Gastroesophageal sphincter (tissue), 4 donors: ENCODE data around the gene STEAP3. TPM values are rescaled to one million over a fixed set of nuclear protein-coding genes. Genes with fewer than 3 reads are reported as not detected.

Experiments
- ATAC-seq: fragments of 150-250 bp; one replicate; pipeline ENCODE4 v1.9.1; 2016; ENCODE audit warnings: mild to moderate bottlenecking, moderate library complexity
- H3K27ac ChIP-seq, 4 donors: fragments of 200-600 bp; sonication (generic) in 3 of 4; 1 replicate in 3 of 4; 2 replicates in 1 of 4; pipeline ENCODE4 v1.5.1; 2016 to 2019
- H3K27me3 ChIP-seq: fragments of 200-600 bp; sonication (generic); one replicate; pipeline ENCODE4 v1.5.1; 2019
- H3K36me3 ChIP-seq, 2 donors: fragments of 200-600 bp; sonication (generic); one replicate each; pipeline ENCODE4 v1.5.1; 2019; ENCODE audit warnings: control low read depth in 1 of 2
- H3K4me1 ChIP-seq, 3 donors: fragments of 200-600 bp; sonication (generic); 1 replicate in 2 of 3; 2 replicates in 1 of 3; pipeline ENCODE4 v1.5.1; 2016 to 2019; ENCODE audit warnings: control low read depth in 2 of 3
- H3K4me3 ChIP-seq, 2 donors: fragments of 200-600 bp; sonication (generic); one replicate each; pipeline ENCODE4 v1.5.1; 2019; ENCODE audit warnings: mild to moderate bottlenecking in 1 of 2, moderate library complexity in 1 of 2
- H3K9me3 ChIP-seq, 3 donors: fragments of 200-600 bp; sonication (generic); one replicate each; pipeline ENCODE4 v1.5.1; 2017 to 2019; ENCODE audit warnings: control low read depth in 2 of 3
- EP300 ChIP-seq: sonication (generic); formaldehyde crosslinking; IDR thresholded peaks from one replicate; pipeline ENCODE4 v1.6.1; 2017; ENCODE audit warnings: antibody characterized with exemption, mild to moderate bottlenecking
- POLR2A ChIP-seq, 2 donors: fragments of 450-650 bp; IDR thresholded peaks; one replicate each; pipeline ENCODE4 v1.6.1; 2017; ENCODE audit warnings: antibody characterized with exemption in 2 of 2, mild to moderate bottlenecking in 2 of 2, moderate library complexity in 1 of 2
- POLR2AphosphoS5 ChIP-seq: sonication (generic); formaldehyde crosslinking; IDR thresholded peaks from one replicate; pipeline ENCODE4 v1.6.1; 2017; ENCODE audit warnings: antibody characterized with exemption
- WGBS, 2 donors: methylation state at CpG; one replicate each; pipeline ENCODE4 v1.1.5; 2018; ENCODE audit warnings: low coverage in 1 of 2; 5-methylcytosine and 5-hydroxymethylcytosine counted together
- total RNA-seq, 4 donors: library from RNA; depleted of rRNA; stranded (reverse); fragments of >200 nt; gene quantifications; one replicate each; pipeline ENCODE4 v1.1.0, GENCODE V29; 2016
- TF ChIP-seq, protein P1 (sequence below), 4 experiments: fragments of 200-600 bp in 2 of 4; fragments of 450-650 bp in 2 of 4; sonication (generic) in 1 of 4; IDR thresholded peaks; one replicate each; pipeline ENCODE4 v1.5.1; 2017 to 2019; ENCODE audit warnings: antibody characterized with exemption in 4 of 4, mild to moderate bottlenecking in 2 of 4, moderate library complexity in 2 of 4

Gene STEAP3
- total RNA-seq, 4 donors from 2014 or later: 2.0 to 10.6 (median 4.6) TPM

DNA sequence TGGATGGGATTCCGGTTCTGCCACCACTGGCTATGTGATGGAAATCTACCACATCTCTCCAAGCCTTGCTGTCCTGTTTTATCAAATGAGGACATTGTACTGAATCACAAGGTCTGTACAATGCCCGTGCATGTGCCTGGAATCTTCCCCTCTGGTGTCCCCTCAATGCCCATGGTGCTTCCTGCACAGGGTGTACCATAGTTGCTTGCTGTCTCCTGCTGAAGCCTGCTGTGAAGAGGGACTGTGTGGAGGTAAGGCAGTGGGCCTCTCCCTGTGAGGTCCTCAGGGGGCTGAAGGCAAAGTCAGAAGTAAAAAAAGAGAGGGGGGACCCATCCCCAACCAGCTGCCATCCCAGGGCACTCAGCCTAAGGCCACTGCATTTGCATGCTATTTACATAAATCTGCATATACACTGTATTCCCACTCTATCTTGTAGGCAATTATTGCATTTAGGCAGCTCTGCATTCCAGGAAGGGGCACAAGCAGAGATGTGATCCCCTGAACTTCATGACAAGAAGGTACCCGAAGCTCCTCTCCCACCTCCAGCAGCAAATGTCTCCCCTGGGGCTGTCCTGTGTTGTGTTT lies 9.1 kb upstream of the STEAP3 start:
- TF ChIP-seq EP300: no peak
- TF ChIP-seq, protein P1, sequence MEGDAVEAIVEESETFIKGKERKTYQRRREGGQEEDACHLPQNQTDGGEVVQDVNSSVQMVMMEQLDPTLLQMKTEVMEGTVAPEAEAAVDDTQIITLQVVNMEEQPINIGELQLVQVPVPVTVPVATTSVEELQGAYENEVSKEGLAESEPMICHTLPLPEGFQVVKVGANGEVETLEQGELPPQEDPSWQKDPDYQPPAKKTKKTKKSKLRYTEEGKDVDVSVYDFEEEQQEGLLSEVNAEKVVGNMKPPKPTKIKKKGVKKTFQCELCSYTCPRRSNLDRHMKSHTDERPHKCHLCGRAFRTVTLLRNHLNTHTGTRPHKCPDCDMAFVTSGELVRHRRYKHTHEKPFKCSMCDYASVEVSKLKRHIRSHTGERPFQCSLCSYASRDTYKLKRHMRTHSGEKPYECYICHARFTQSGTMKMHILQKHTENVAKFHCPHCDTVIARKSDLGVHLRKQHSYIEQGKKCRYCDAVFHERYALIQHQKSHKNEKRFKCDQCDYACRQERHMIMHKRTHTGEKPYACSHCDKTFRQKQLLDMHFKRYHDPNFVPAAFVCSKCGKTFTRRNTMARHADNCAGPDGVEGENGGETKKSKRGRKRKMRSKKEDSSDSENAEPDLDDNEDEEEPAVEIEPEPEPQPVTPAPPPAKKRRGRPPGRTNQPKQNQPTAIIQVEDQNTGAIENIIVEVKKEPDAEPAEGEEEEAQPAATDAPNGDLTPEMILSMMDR (IDR thresholded peaks at IDR 0.05): no peak
- Histone ChIP-seq H3K4me1 (no peaks in the 10 kb centered on the region), H3K27ac (no peak overlapping the region), H3K27me3 (peaks cover 3% of the 10 kb centered on the region), H3K36me3 (no peaks in the 10 kb centered on the region), H3K4me3 (no peak overlapping the region), H3K9me3 (no peaks in the 10 kb centered on the region)
- no peak for ATAC-seq
- 73 to 90% methylated on average over 2 to 3 of the region's 3 CpGs for WGBS, 2 donors

DNA sequence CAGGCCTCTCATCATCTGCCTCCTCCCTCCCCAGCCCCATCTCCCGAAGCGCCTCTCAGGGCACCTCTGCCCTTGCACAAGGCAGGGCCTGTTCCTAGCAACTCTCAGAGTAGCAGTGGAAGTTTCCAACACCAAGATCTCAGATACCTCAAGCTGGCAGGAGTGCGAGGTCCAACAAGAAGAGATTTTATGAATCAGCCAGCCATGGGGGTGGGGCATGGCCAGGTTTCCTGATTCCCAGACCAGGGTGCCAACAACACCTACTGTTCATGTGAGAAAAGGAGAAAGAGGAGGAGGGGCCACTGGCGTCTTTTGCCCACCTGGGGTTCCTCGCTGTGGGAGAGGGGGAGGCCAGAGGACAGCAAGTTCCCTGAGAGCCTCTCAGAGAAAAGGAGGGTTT lies 6.6 kb upstream of the STEAP3 start:
- Histone ChIP-seq H3K9me3 (no peaks in the 10 kb centered on the region), H3K36me3 (no peaks in the 10 kb centered on the region), H3K27me3 (no peaks in the 10 kb centered on the region), H3K27ac (no peak overlapping the region), H3K4me1 (no peaks in the 10 kb centered on the region), H3K4me3 (no peak overlapping the region)
- TF ChIP-seq EP300 (no peak), POLR2A (IDR thresholded peaks at IDR 0.05) (no peak), POLR2AphosphoS5 (no peak)
- TF ChIP-seq, protein P1 (IDR thresholded peaks at IDR 0.05): no peak
- no peak for ATAC-seq
- WGBS, 2 donors: 60 to 86% methylated on average over 2 to 3 of the region's 5 CpGs

DNA sequence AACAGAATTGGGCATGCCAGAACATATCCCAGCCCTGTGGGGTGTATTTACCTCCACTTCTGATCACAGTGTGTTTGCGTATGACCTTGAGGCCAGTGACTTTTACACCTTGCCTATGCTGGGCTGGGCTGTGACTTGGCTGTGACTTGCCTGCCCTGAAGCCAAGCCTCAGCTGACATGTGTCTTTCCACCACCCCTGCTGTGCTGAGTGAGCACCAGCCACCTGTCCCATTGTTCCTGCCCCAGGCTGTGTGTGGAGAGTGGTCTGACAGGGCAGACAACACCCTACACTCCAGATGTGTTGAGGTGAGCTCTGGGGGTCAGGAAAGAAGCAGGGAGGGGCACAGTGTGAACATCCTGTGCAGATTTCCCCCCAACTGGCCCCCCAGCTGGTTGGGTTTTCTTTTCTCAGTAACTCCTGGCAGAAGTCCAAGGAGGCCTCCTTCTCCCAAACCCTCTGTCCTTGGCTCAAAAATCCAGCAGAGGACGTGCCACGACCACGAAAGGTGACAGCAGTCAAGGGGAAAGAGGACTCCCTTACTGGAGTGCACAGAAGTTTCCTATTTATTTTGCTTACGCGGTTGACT lies 5.1 kb upstream of the STEAP3 start:
- Histone ChIP-seq H3K9me3 (no peaks in the 10 kb centered on the region), H3K27me3 (no peaks in the 10 kb centered on the region), H3K36me3 (no peaks in the 10 kb centered on the region), H3K27ac (no peak overlapping the region), H3K4me1 (peaks cover 0 to 7% (median 2%) of the 10 kb centered on the region in 3 donors), H3K4me3 (no peak overlapping the region)
- 62 to 73% methylated on average over 2 to 3 of the region's 6 CpGs for WGBS, 2 donors
- TF ChIP-seq, protein P1 (IDR thresholded peaks at IDR 0.05): no peak
- TF ChIP-seq EP300: no peak
- TF ChIP-seq POLR2A (IDR thresholded peaks at IDR 0.05): no peak
- TF ChIP-seq POLR2AphosphoS5: no peak
- no peak for ATAC-seq

DNA sequence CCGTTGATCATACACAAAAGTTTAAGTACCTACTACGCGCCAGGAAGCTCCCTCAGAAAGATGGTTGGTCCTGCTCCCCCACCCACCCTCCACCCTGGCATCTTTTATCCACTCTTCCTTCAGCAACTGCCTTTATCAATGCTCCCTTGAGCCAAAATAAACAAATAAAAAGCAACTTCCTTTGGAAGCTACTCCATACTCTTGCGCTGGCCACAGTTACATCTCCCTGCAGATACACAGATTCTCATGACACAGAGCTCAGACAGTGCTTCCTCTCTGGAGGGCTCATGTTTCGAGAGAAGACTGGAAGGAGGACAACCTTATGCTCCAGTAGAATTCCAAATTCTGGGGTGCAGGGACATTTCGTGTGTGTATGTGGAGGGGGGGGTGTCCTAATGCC lies 3.8 kb upstream of the STEAP3 start:
- WGBS, 2 donors: 46 to 52% methylated on average over 4 to 5 of the region's 6 CpGs
- Histone ChIP-seq H3K4me1 (peaks cover 3 to 20% (median 12%) of the 10 kb centered on the region in 3 donors), H3K27me3 (peaks cover 12% of the 10 kb centered on the region), H3K27ac (no peak overlapping the region), H3K36me3 (no peaks in the 10 kb centered on the region), H3K4me3 (no peak overlapping the region), H3K9me3 (no peaks in the 10 kb centered on the region)
- no peak for ATAC-seq
- TF ChIP-seq POLR2AphosphoS5: no peak
- TF ChIP-seq, protein P1 (IDR thresholded peaks at IDR 0.05): no peak
- no peak for TF ChIP-seq POLR2A (IDR thresholded peaks at IDR 0.05)
- TF ChIP-seq EP300: no peak

DNA sequence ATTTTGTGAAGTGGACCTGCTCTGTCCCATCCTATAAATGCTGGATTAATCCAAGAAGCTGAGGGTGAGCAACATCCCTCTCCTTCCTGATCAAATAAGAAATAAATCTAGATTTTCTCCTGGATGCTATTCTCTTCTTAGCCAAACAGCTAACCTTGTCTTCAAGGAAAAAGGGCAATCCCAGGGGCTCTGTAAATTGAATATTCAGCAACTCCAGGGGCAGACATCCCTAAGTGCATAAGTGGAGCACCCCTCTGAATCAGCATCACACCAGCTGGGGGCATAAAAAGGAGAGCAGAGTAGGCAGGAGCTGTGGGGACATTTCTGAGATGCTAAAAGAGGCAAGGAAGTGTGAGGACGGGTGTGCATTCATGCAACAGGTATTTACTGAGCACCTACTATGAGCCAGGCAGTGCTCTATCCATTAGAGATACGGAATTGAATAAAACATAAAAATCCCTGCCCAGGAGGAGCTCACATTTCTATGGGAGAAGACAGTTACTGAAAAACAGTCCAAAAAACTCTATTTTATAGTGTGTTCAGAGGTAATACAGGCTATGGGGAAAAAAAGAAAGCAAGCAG lies 2.8 kb upstream of the STEAP3 start:
- H3K27ac ChIP-seq: no peak overlapping the region
- 87 to 90% methylated on average over 2 of the region's 2 CpGs for WGBS, 2 donors
- ATAC-seq: no peak
- peaks cover 15% of the 10 kb centered on the region for H3K27me3 ChIP-seq
- no peaks in the 10 kb centered on the region for H3K9me3 ChIP-seq
- no peaks in the 10 kb centered on the region for H3K36me3 ChIP-seq
- TF ChIP-seq POLR2AphosphoS5 (no peak), POLR2A (IDR thresholded peaks at IDR 0.05) (no peak), EP300 (no peak)
- TF ChIP-seq, protein P1 (IDR thresholded peaks at IDR 0.05): no peak
- H3K4me1 ChIP-seq: peaks cover 3 to 20% (median 13%) of the 10 kb centered on the region in 3 donors
- H3K4me3 ChIP-seq: no peak overlapping the region
